ENCODE data around the gene EXOC6. TPM values are rescaled to one million over a fixed set of nuclear protein-coding genes. Genes with fewer than 3 reads are reported as not detected.

The EXOC6 gene
- total and polyA plus RNA-seq, 10 of the 15 experiments (the other 5 are each of a cell fraction or from before 2014, with no cell fraction given), result 7.6 to 53.8 (median 13.3) TPM

GRCh38 chr10:92876509-92877036 lies 28.3 kb downstream of the EXOC6 start (continued):
- no peak for TF ChIP-seq RB1 (IDR thresholded peaks at IDR 0.05; ENCODE audit: borderline replicate concordance)
- no peak for TF ChIP-seq POLR2AphosphoS5 (IDR thresholded peaks at IDR 0.05; ENCODE audit: low read length)
- no peak for TF ChIP-seq EGR1 (IDR thresholded peaks at IDR 0.05; ENCODE audit: borderline replicate concordance in 1 of 2, low read depth in 2 of 2, low read length in 2 of 2)
- TF ChIP-seq IRF4 (IDR thresholded peaks at IDR 0.05; ENCODE audit: low read depth, low read length), result no peak
- no peak for TF ChIP-seq ZBTB40 (IDR thresholded peaks at IDR 0.05; ENCODE audit: borderline replicate concordance)
- TF ChIP-seq MLLT1 (IDR thresholded peaks at IDR 0.05), result no peak
- TF ChIP-seq HCFC1 (IDR thresholded peaks at IDR 0.05; ENCODE audit: low read length), result no peak
- TF ChIP-seq MAX (IDR thresholded peaks at IDR 0.05; ENCODE audit: low read depth, low read length), result no peak
